ENCODE results near the gene WDFY4. TPM values are rescaled to one million over a fixed set of nuclear protein-coding genes. Genes with fewer than 3 reads are reported as not detected.

Gene WDFY4
- total and polyA plus RNA-seq, 2 donors (not counting 1 experiment from before 2014, with no cell fraction given): 0.06 to 0.66 TPM

GRCh38 chr10:48940958-48941357 lies 256.3 kb downstream of the WDFY4 start:
- TF ChIP-seq EZH2 (IDR thresholded peaks at IDR 0.05; ENCODE audit: low read length, missing control alignments) (no peak), CTCF (conservative IDR thresholded peaks at IDR 0.05 in 1 of 2, IDR thresholded peaks at IDR 0.05 in 1 of 2; ENCODE audit: low read depth in 1 of 2, low read length in 2 of 2) (no peak)
- DNase-seq (ENCODE audit: low read depth in 2 of 2): no peak
- no peaks in the 10 kb centered on the region for H3K27me3 ChIP-seq (ENCODE audit: control insufficient read depth, insufficient read depth, low read length)
- no peaks in the 10 kb centered on the region for H3K36me3 ChIP-seq (ENCODE audit: control insufficient read depth, insufficient read depth, low read length)
- H3K79me2 ChIP-seq (ENCODE audit: control insufficient read depth, insufficient read depth, low read length): no peaks in the 10 kb centered on the region
- no peak overlapping the region for H3K9ac ChIP-seq (ENCODE audit: insufficient read depth, low read length)
- no peak overlapping the region for H3K4me3 ChIP-seq (replicated peaks in 1 of 4; ENCODE audit: control extremely low read depth in 1 of 4, insufficient read depth in 1 of 4, low read depth in 3 of 4, low read length in 4 of 4)
- no peaks in the 10 kb centered on the region for H3K4me1 ChIP-seq (ENCODE audit: control insufficient read depth, extremely low read depth, insufficient read depth, low read length)
- no peak overlapping the region for H2AFZ ChIP-seq (ENCODE audit: low read length)
- no peaks in the 10 kb centered on the region for H4K20me1 ChIP-seq (ENCODE audit: control insufficient read depth, extremely low read depth, insufficient read depth, low read length)
- H3K9me3 ChIP-seq (ENCODE audit: control insufficient read depth, insufficient read depth, low read depth, low read length): no peaks in the 10 kb centered on the region
- no peak overlapping the region for H3K27ac ChIP-seq (ENCODE audit: insufficient read depth, low read length)
- H3K4me2 ChIP-seq (ENCODE audit: extremely low read depth, insufficient read depth, low read length): no peak overlapping the region

DNA sequence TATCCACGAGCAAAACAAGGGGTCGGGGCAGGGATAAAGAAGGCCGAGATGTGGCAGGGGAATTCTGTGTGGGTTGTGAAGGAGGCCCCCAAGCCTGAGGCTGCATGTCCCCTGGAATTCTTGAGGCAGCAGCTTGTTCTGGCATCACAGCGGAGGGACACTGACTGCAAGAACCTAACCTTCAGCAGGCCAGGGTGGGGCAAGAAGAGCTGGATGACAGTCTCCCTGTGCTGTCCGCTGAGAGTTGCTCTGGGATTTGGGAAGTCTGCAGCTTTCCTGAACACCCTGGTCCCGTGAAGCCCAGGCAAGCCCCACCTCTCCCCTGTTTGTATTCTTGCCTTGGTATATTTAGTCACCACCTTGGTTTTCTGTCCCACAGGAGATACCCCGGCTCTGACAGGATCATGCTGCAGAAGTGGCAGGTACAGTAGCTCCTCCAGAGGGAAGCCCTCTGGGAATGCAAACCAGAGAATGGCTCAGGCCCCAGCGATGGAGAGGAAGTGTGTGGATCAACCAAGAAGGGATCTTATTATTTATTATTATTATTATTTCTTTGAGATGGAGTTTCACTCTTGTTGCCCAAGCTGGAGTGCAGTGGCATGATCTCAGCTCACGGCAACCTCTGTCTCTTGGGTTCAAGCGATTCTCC lies 256.9 kb downstream of the WDFY4 start:
- Histone ChIP-seq H4K20me1 (ENCODE audit: control insufficient read depth, extremely low read depth, insufficient read depth, low read length) (no peaks in the 10 kb centered on the region), H3K9me3 (ENCODE audit: control insufficient read depth, insufficient read depth, low read depth, low read length) (no peaks in the 10 kb centered on the region), H3K79me2 (ENCODE audit: control insufficient read depth, insufficient read depth, low read length) (no peaks in the 10 kb centered on the region), H3K4me2 (ENCODE audit: extremely low read depth, insufficient read depth, low read length) (no peak overlapping the region), H3K27me3 (ENCODE audit: control insufficient read depth, insufficient read depth, low read length) (no peaks in the 10 kb centered on the region), H2AFZ (ENCODE audit: low read length) (no peak overlapping the region), H3K4me3 (replicated peaks in 1 of 4; ENCODE audit: control extremely low read depth in 1 of 4, insufficient read depth in 1 of 4, low read depth in 3 of 4, low read length in 4 of 4) (no peak overlapping the region), H3K36me3 (ENCODE audit: control insufficient read depth, insufficient read depth, low read length) (no peaks in the 10 kb centered on the region), H3K4me1 (ENCODE audit: control insufficient read depth, extremely low read depth, insufficient read depth, low read length) (no peaks in the 10 kb centered on the region), H3K27ac (ENCODE audit: insufficient read depth, low read length) (no peak overlapping the region), H3K9ac (ENCODE audit: insufficient read depth, low read length) (no peak overlapping the region)
- no peak for DNase-seq (ENCODE audit: low read depth in 2 of 2)
- TF ChIP-seq EZH2 (IDR thresholded peaks at IDR 0.05; ENCODE audit: low read length, missing control alignments) (no peak), CTCF (conservative IDR thresholded peaks at IDR 0.05 in 1 of 2, IDR thresholded peaks at IDR 0.05 in 1 of 2; ENCODE audit: low read depth in 1 of 2, low read length in 2 of 2) (no peak)

GRCh38 chr10:48943096-48943495 lies 258.4 kb downstream of the WDFY4 start:
- Histone ChIP-seq H3K9me3 (ENCODE audit: control insufficient read depth, insufficient read depth, low read depth, low read length) (no peaks in the 10 kb centered on the region), H4K20me1 (ENCODE audit: control insufficient read depth, extremely low read depth, insufficient read depth, low read length) (no peaks in the 10 kb centered on the region), H3K27me3 (ENCODE audit: control insufficient read depth, insufficient read depth, low read length) (no peaks in the 10 kb centered on the region), H3K79me2 (ENCODE audit: control insufficient read depth, insufficient read depth, low read length) (no peaks in the 10 kb centered on the region), H3K9ac (ENCODE audit: insufficient read depth, low read length) (no peak overlapping the region), H3K27ac (ENCODE audit: insufficient read depth, low read length) (no peak overlapping the region), H2AFZ (ENCODE audit: low read length) (no peak overlapping the region), H3K4me1 (ENCODE audit: control insufficient read depth, extremely low read depth, insufficient read depth, low read length) (no peaks in the 10 kb centered on the region), H3K36me3 (ENCODE audit: control insufficient read depth, insufficient read depth, low read length) (no peaks in the 10 kb centered on the region), H3K4me3 (replicated peaks in 1 of 4; ENCODE audit: control extremely low read depth in 1 of 4, insufficient read depth in 1 of 4, low read depth in 3 of 4, low read length in 4 of 4) (no peak overlapping the region), H3K4me2 (ENCODE audit: extremely low read depth, insufficient read depth, low read length) (no peak overlapping the region)
- TF ChIP-seq CTCF (conservative IDR thresholded peaks at IDR 0.05 in 1 of 2, IDR thresholded peaks at IDR 0.05 in 1 of 2; ENCODE audit: low read depth in 1 of 2, low read length in 2 of 2) (no peak), EZH2 (IDR thresholded peaks at IDR 0.05; ENCODE audit: low read length, missing control alignments) (no peak)
- DNase-seq (ENCODE audit: low read depth in 2 of 2): no peak
